ENCODE results near the gene TSHZ2.

TSHZ2 gene

GRCh38 chr20:53284256-53284655 lies 312.1 kb downstream of the TSHZ2 start:
- DNase-seq (ENCODE audit: extremely low read depth, low read depth) = no peak
- no peak for TF ChIP-seq CTCF (IDR thresholded peaks at IDR 0.05; ENCODE audit: low read depth, low read length)

- TF ChIP-seq CTCF (IDR thresholded peaks at IDR 0.05; ENCODE audit: low read depth, low read length) = no peak
- no peak for DNase-seq (ENCODE audit: extremely low read depth, low read depth)
These were observed 312.5 kb downstream of the TSHZ2 start for GRCh38 chr20:53284696-53285095.

GRCh38 chr20:53287357-53288042 lies 315.3 kb downstream of the TSHZ2 start:
- TF ChIP-seq CTCF (IDR thresholded peaks at IDR 0.05; ENCODE audit: low read depth, low read length) = no peak

GRCh38 chr20:53291548-53291947 lies 319.4 kb downstream of the TSHZ2 start:
- DNase-seq (ENCODE audit: extremely low read depth, low read depth) = no peak
- no peak for TF ChIP-seq CTCF (IDR thresholded peaks at IDR 0.05; ENCODE audit: low read depth, low read length)

More at GRCh38 chr20:53287357-53288042, 315.3 kb downstream of the TSHZ2 start:
- no peak for DNase-seq (ENCODE audit: extremely low read depth, low read depth)

GRCh38 chr20:53292347-53292746 lies 320.2 kb downstream of the TSHZ2 start:
- no peak for DNase-seq (ENCODE audit: extremely low read depth, low read depth)
- no peak for TF ChIP-seq CTCF (IDR thresholded peaks at IDR 0.05; ENCODE audit: low read depth, low read length)

- TF ChIP-seq CTCF (IDR thresholded peaks at IDR 0.05; ENCODE audit: low read depth, low read length) = no peak
- DNase-seq (ENCODE audit: extremely low read depth, low read depth) = no peak
These were observed 322.6 kb downstream of the TSHZ2 start for GRCh38 chr20:53294804-53295203.

- TF ChIP-seq CTCF (IDR thresholded peaks at IDR 0.05; ENCODE audit: low read depth, low read length) = no peak
- DNase-seq (ENCODE audit: extremely low read depth, low read depth) = no peak
These were observed 323.9 kb downstream of the TSHZ2 start for GRCh38 chr20:53296025-53296424.
